ENCODE measurements around the gene GALNT13.

The GALNT13 gene

DNA sequence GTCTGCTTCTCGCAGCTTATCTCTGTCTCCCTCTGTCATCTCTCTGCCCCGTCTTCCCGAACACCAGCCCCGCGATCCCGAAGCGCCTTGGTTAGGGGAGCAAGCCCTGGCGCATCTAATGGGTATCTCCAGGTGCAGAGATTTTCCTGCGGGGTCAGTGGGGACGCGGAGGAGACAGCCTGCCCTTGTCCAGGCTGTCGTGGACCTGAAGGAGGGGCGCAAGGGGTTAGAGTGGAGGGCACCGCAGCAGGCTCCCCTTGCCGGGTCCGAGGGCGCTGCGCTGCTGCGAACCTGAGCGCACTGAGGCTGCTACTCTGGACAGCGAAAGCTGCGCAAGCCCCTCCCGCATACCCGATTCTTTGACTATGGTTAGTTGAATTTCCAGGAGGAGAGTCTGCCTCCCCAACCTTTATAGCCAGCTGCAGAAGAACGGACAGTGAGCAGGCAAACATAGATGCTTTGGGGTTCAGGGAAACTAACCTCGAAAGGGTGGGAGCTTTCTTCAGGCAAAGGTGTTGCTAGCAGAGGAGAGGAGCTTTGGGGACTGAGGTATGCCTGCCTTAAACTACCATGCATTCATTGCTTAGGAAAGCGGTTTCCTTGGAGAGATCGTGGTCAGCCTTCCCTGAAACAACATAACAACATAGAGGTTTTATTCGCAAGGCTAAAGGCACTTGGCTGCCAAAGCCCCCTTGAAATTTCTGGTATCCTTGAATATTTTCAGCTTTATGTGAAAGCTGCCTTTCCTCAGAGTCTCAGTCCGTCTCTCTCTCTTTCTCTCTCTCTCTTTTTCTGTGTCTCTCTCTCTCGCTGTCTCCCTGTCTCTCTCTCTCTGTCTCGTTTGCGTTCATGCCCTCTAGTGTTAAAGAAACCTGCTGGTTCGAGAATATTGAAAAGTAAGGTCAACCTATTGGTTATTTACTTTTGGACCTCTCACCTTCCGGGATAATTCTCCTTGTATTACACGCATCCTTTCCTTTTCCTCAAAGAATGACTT lies 1.6 kb downstream of the GALNT13 start:
- no peak for DNase-seq
- Histone ChIP-seq H3K4me3 (ENCODE audit: insufficient read depth, low read depth, low read length, poor library complexity, severe bottlenecking) (no peak overlapping the region), H3K27me3 (replicated peaks; ENCODE audit: control insufficient read depth, insufficient read depth, low read length, poor library complexity, severe bottlenecking) (no peaks in the 10 kb centered on the region), H3K27ac (ENCODE audit: insufficient read depth, low read length, poor library complexity, severe bottlenecking) (no peak overlapping the region), H3K36me3 (ENCODE audit: control insufficient read depth, insufficient read depth, low read length) (no peaks in the 10 kb centered on the region), H3K4me1 (ENCODE audit: control insufficient read depth, insufficient read depth, low read length, poor library complexity, severe bottlenecking) (no peaks in the 10 kb centered on the region), H3K9me3 (ENCODE audit: control insufficient read depth, low read length) (no peaks in the 10 kb centered on the region)

- Histone ChIP-seq H3K27ac (ENCODE audit: insufficient read depth, low read length, poor library complexity, severe bottlenecking) (no peak overlapping the region), H3K36me3 (ENCODE audit: control insufficient read depth, insufficient read depth, low read length) (no peaks in the 10 kb centered on the region), H3K4me3 (ENCODE audit: insufficient read depth, low read depth, low read length, poor library complexity, severe bottlenecking) (no peak overlapping the region), H3K27me3 (replicated peaks; ENCODE audit: control insufficient read depth, insufficient read depth, low read length, poor library complexity, severe bottlenecking) (no peaks in the 10 kb centered on the region), H3K4me1 (ENCODE audit: control insufficient read depth, insufficient read depth, low read length, poor library complexity, severe bottlenecking) (no peaks in the 10 kb centered on the region), H3K9me3 (ENCODE audit: control insufficient read depth, low read length) (no peaks in the 10 kb centered on the region)
- no peak for DNase-seq
These were observed 4.2 kb downstream of the GALNT13 start for GRCh38 chr2:153875801-153876466.

- Histone ChIP-seq H3K4me1 (ENCODE audit: control insufficient read depth, insufficient read depth, low read length, poor library complexity, severe bottlenecking) (no peaks in the 10 kb centered on the region), H3K4me3 (ENCODE audit: insufficient read depth, low read depth, low read length, poor library complexity, severe bottlenecking) (no peak overlapping the region), H3K36me3 (ENCODE audit: control insufficient read depth, insufficient read depth, low read length) (no peaks in the 10 kb centered on the region), H3K27ac (ENCODE audit: insufficient read depth, low read length, poor library complexity, severe bottlenecking) (no peak overlapping the region), H3K9me3 (ENCODE audit: control insufficient read depth, low read length) (no peaks in the 10 kb centered on the region), H3K27me3 (replicated peaks; ENCODE audit: control insufficient read depth, insufficient read depth, low read length, poor library complexity, severe bottlenecking) (no peaks in the 10 kb centered on the region)
- no peak for DNase-seq
These were observed 9.2 kb downstream of the GALNT13 start for GRCh38 chr2:153880926-153881325.

DNA sequence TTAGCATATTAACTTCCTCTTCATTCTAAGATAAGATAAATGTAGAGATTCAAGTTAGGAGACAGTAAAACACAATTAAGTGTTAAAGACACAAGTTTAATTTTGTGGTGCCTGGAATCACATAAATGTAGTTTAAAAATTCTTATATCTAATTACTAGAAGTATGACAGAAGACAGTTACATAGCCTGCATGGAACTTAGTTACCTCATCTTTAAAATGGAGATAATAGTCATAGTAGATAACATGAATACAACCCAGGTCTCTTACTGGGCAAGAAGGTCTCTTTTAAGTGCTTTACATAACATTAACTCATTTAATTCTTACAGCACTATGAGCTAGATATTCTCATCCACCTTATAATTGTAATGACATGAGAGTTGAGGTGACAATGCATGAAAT lies 15.1 kb downstream of the GALNT13 start:
- no peak overlapping the region for H3K27ac ChIP-seq (ENCODE audit: insufficient read depth, low read length, poor library complexity, severe bottlenecking)
- no peaks in the 10 kb centered on the region for H3K4me1 ChIP-seq (ENCODE audit: control insufficient read depth, insufficient read depth, low read length, poor library complexity, severe bottlenecking)
- no peaks in the 10 kb centered on the region for H3K36me3 ChIP-seq (ENCODE audit: control insufficient read depth, insufficient read depth, low read length)
- no peak overlapping the region for H3K4me3 ChIP-seq (ENCODE audit: insufficient read depth, low read depth, low read length, poor library complexity, severe bottlenecking)
- no peaks in the 10 kb centered on the region for H3K27me3 ChIP-seq (replicated peaks; ENCODE audit: control insufficient read depth, insufficient read depth, low read length, poor library complexity, severe bottlenecking)
- DNase-seq, result no peak
- no peaks in the 10 kb centered on the region for H3K9me3 ChIP-seq (ENCODE audit: control insufficient read depth, low read length)

- Histone ChIP-seq H3K4me3 (ENCODE audit: insufficient read depth, low read depth, low read length, poor library complexity, severe bottlenecking) (no peak overlapping the region), H3K27ac (ENCODE audit: insufficient read depth, low read length, poor library complexity, severe bottlenecking) (no peak overlapping the region), H3K36me3 (ENCODE audit: control insufficient read depth, insufficient read depth, low read length) (no peaks in the 10 kb centered on the region), H3K4me1 (ENCODE audit: control insufficient read depth, insufficient read depth, low read length, poor library complexity, severe bottlenecking) (no peaks in the 10 kb centered on the region), H3K27me3 (replicated peaks; ENCODE audit: control insufficient read depth, insufficient read depth, low read length, poor library complexity, severe bottlenecking) (no peaks in the 10 kb centered on the region), H3K9me3 (ENCODE audit: control insufficient read depth, low read length) (no peaks in the 10 kb centered on the region)
- no peak for DNase-seq
These were observed 18.9 kb downstream of the GALNT13 start for GRCh38 chr2:153890576-153890975.

DNA sequence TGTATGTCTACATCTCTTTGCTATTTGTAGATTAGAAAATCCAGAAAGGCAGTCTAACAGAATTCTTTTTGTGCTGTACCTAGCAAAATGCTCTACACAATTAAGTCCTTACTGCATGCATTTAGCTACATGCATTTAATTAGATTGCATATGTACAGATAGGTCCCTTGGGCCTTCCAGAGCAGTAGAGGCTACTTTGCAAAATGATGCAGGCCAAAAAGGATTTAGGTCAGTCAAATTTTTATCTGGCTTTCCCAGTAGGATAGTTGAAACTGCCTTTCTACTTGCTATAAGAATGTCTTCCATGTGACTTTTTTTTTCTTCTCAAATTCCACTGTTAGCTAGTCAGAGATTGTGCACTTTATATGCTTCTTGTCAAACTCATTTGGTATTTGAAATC lies 19.3 kb downstream of the GALNT13 start:
- Histone ChIP-seq H3K27ac (ENCODE audit: insufficient read depth, low read length, poor library complexity, severe bottlenecking) (no peak overlapping the region), H3K4me1 (ENCODE audit: control insufficient read depth, insufficient read depth, low read length, poor library complexity, severe bottlenecking) (no peaks in the 10 kb centered on the region), H3K27me3 (replicated peaks; ENCODE audit: control insufficient read depth, insufficient read depth, low read length, poor library complexity, severe bottlenecking) (no peaks in the 10 kb centered on the region), H3K4me3 (ENCODE audit: insufficient read depth, low read depth, low read length, poor library complexity, severe bottlenecking) (no peak overlapping the region), H3K36me3 (ENCODE audit: control insufficient read depth, insufficient read depth, low read length) (no peaks in the 10 kb centered on the region), H3K9me3 (ENCODE audit: control insufficient read depth, low read length) (no peaks in the 10 kb centered on the region)
- no peak for DNase-seq

- no peaks in the 10 kb centered on the region for H3K36me3 ChIP-seq (ENCODE audit: control insufficient read depth, insufficient read depth, low read length)
- H3K27me3 ChIP-seq (replicated peaks; ENCODE audit: control insufficient read depth, insufficient read depth, low read length, poor library complexity, severe bottlenecking), result no peaks in the 10 kb centered on the region
- H3K4me3 ChIP-seq (ENCODE audit: insufficient read depth, low read depth, low read length, poor library complexity, severe bottlenecking), result no peak overlapping the region
- DNase-seq, result no peak
- H3K4me1 ChIP-seq (ENCODE audit: control insufficient read depth, insufficient read depth, low read length, poor library complexity, severe bottlenecking), result no peaks in the 10 kb centered on the region
- H3K27ac ChIP-seq (ENCODE audit: insufficient read depth, low read length, poor library complexity, severe bottlenecking), result no peak overlapping the region
- no peaks in the 10 kb centered on the region for H3K9me3 ChIP-seq (ENCODE audit: control insufficient read depth, low read length)
These were observed 41.2 kb downstream of the GALNT13 start for GRCh38 chr2:153912798-153913396.

- no peak overlapping the region for H3K27ac ChIP-seq (ENCODE audit: insufficient read depth, low read length, poor library complexity, severe bottlenecking)
- no peaks in the 10 kb centered on the region for H3K36me3 ChIP-seq (ENCODE audit: control insufficient read depth, insufficient read depth, low read length)
- no peak for DNase-seq
- H3K4me3 ChIP-seq (ENCODE audit: insufficient read depth, low read depth, low read length, poor library complexity, severe bottlenecking), result no peak overlapping the region
- no peaks in the 10 kb centered on the region for H3K27me3 ChIP-seq (replicated peaks; ENCODE audit: control insufficient read depth, insufficient read depth, low read length, poor library complexity, severe bottlenecking)
- H3K9me3 ChIP-seq (ENCODE audit: control insufficient read depth, low read length), result no peaks in the 10 kb centered on the region
- H3K4me1 ChIP-seq (ENCODE audit: control insufficient read depth, insufficient read depth, low read length, poor library complexity, severe bottlenecking), result no peaks in the 10 kb centered on the region
These were observed 45.8 kb downstream of the GALNT13 start for GRCh38 chr2:153917570-153917969.

DNA sequence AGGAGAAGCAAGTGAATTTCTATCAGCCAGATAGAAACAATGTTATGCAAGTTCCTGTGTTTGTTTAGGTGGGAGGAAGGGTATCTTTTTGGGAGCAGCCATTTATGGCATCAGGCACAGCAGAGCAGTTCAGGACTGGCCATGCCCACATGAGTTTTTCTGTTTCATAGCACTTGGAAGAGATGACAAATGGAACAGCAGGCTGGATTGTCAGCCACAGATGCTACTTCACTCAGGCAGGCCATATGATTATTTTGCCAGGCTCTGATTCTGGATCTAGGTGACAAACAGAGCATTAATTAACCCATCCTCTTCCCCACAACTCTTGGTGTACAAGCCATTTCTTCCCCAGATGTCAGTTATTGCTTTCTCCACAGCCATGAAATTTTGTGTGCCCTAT lies 63.8 kb downstream of the GALNT13 start:
- Histone ChIP-seq H3K27ac (ENCODE audit: insufficient read depth, low read length, poor library complexity, severe bottlenecking) (no peak overlapping the region), H3K27me3 (replicated peaks; ENCODE audit: control insufficient read depth, insufficient read depth, low read length, poor library complexity, severe bottlenecking) (no peaks in the 10 kb centered on the region), H3K4me3 (ENCODE audit: insufficient read depth, low read depth, low read length, poor library complexity, severe bottlenecking) (no peak overlapping the region), H3K4me1 (ENCODE audit: control insufficient read depth, insufficient read depth, low read length, poor library complexity, severe bottlenecking) (no peaks in the 10 kb centered on the region), H3K9me3 (ENCODE audit: control insufficient read depth, low read length) (no peaks in the 10 kb centered on the region), H3K36me3 (ENCODE audit: control insufficient read depth, insufficient read depth, low read length) (no peaks in the 10 kb centered on the region)
- DNase-seq, result no peak
